IPS-11a (cell line): Measurements from ENCODE around the gene COMMD10.
A peak's percentile ranks its signal among the peaks of the same experiment; 100 is the strongest.
"Not testable (repeated sequence)": the region's sequence is repeated elsewhere in the genome, so short reads cannot be mapped to it uniquely, and the experiment has no call there.

Experiments used
- H3K4me3 ChIP-seq: one replicate; pipeline ENCODE4 v1.5.1; 2013; ENCODE audit warnings: low read depth, low read length, control low read depth

COMMD10 gene

GRCh38 chr5:116084871-116085715, at the start of gene COMMD10:
COMMD10 (plus strand) TSS chr5:116085025.
- H3K4me3 ChIP-seq: peak within 1 kb of the TSS; percentile 95

- H3K4me3 ChIP-seq: no peak overlapping the region
Measured at GRCh38 chr5:116035123-116035522, 49.7 kb upstream of the COMMD10 start.

GRCh38 chr5:116037236-116037822, 47.5 kb upstream of the COMMD10 start:
- no peak overlapping the region for H3K4me3 ChIP-seq

GRCh38 chr5:116038817-116039216, 46.0 kb upstream of the COMMD10 start:
- no peak overlapping the region for H3K4me3 ChIP-seq

- no peak overlapping the region for H3K4me3 ChIP-seq
Measured at GRCh38 chr5:116042375-116042774, 42.5 kb upstream of the COMMD10 start.

GRCh38 chr5:116044073-116044472, 40.8 kb upstream of the COMMD10 start:
- H3K4me3 ChIP-seq: no peak overlapping the region

- H3K4me3 ChIP-seq: no peak overlapping the region
Measured at GRCh38 chr5:116045821-116046220, 39.0 kb upstream of the COMMD10 start.

GRCh38 chr5:116046261-116046660, 38.6 kb upstream of the COMMD10 start:
- H3K4me3 ChIP-seq: no peak overlapping the region

- H3K4me3 ChIP-seq: no peak overlapping the region
Measured at GRCh38 chr5:116046823-116047222, 38.0 kb upstream of the COMMD10 start.

GRCh38 chr5:116058346-116058936, 26.4 kb upstream of the COMMD10 start:
- no peak overlapping the region for H3K4me3 ChIP-seq

GRCh38 chr5:116062352-116062751, 22.5 kb upstream of the COMMD10 start:
- H3K4me3 ChIP-seq: no peak overlapping the region

- H3K4me3 ChIP-seq: no peak overlapping the region
Measured at GRCh38 chr5:116063950-116064349, 20.9 kb upstream of the COMMD10 start.

- no peak overlapping the region for H3K4me3 ChIP-seq
Measured at GRCh38 chr5:116068028-116068632, 16.7 kb upstream of the COMMD10 start.

- no peak overlapping the region for H3K4me3 ChIP-seq
Measured at GRCh38 chr5:116071211-116071610, 13.6 kb upstream of the COMMD10 start.

GRCh38 chr5:116075191-116075831, 9.5 kb upstream of the COMMD10 start:
- H3K4me3 ChIP-seq: no peak overlapping the region

- no peak overlapping the region for H3K4me3 ChIP-seq
Measured at GRCh38 chr5:116076496-116076895, 8.3 kb upstream of the COMMD10 start.

GRCh38 chr5:116078199-116078598, 6.6 kb upstream of the COMMD10 start:
- no peak overlapping the region for H3K4me3 ChIP-seq

GRCh38 chr5:116084287-116084691, 536 bp upstream of the COMMD10 start:
- H3K4me3 ChIP-seq: peak overlapping the region; percentile 95

GRCh38 chr5:116086309-116086708, 1.5 kb downstream of the COMMD10 start:
- H3K4me3 ChIP-seq: not testable (repeated sequence)

GRCh38 chr5:116088062-116088461, 3.2 kb downstream of the COMMD10 start:
- H3K4me3 ChIP-seq: no peak overlapping the region

- no peak overlapping the region for H3K4me3 ChIP-seq
Measured at GRCh38 chr5:116090302-116090701, 5.5 kb downstream of the COMMD10 start.
